H1 (cell line): Measurements from ENCODE around the gene LOXL1.
A peak's percentile ranks its signal among the peaks of the same experiment; 100 is the strongest.

Source experiments
- CTCF ChIP-seq, 3 experiments: IDR thresholded peaks; 1 replicate in 2 of 3; 2 replicates in 1 of 3; pipeline versions ENCODE4 v1.5.1 to v1.6.1; 2011; ENCODE audit warnings: low read length in 3 of 3, mild to moderate bottlenecking in 3 of 3, inconsistent platforms in 2 of 3, low read depth in 1 of 3, moderate library complexity in 1 of 3; ENCODE audit not compliant: insufficient read depth in 1 of 3; ENCODE audit errors: control extremely low read depth in 1 of 3
- MAX ChIP-seq: IDR thresholded peaks from 2 replicates; pipeline ENCODE4 v1.6.1; 2012; ENCODE audit warnings: inconsistent platforms
- POLR2A ChIP-seq, 2 experiments: IDR thresholded peaks; 1 replicate in 1 of 2; 2 replicates in 1 of 2; pipeline ENCODE4 v1.6.1; 2011; ENCODE audit warnings: low read depth in 2 of 2, low read length in 2 of 2, mild to moderate bottlenecking in 2 of 2; ENCODE audit errors: control extremely low read depth in 1 of 2

- peak in 1 of 2 experiments; percentile 30; a peak in 1 of 3 replicates for TF ChIP-seq POLR2A (IDR thresholded peaks at IDR 0.05; ENCODE audit: control extremely low read depth in 1 of 2, low read depth in 2 of 2, low read length in 2 of 2)
- peak; percentile 71 for TF ChIP-seq MAX
- peak; percentile 87 to 89 (median 89) for TF ChIP-seq CTCF (IDR thresholded peaks at IDR 0.05; ENCODE audit: control extremely low read depth in 1 of 3, insufficient read depth in 1 of 3, low read depth in 1 of 3, low read length in 3 of 3)
These were observed 65.7 kb downstream of the LOXL1 start, which contains the start of gene STOML1 for GRCh38 chr15:73991726-73992593.
